ENCODE data around the gene BCL7C. TPM values are rescaled to one million over a fixed set of nuclear protein-coding genes. Genes with fewer than 3 reads are reported as not detected.

Gene BCL7C
- total RNA-seq, 1 experiment from 2014 or later, result 45.8 TPM

GRCh38 chr16:30924076-30924912, 30.4 kb upstream of the BCL7C start:
- Histone ChIP-seq H3K27ac (ENCODE audit: low read length) (peak overlapping the region; percentile 83), H3K27me3 (ENCODE audit: control insufficient read depth, insufficient read depth, low read length) (no peaks in the 10 kb centered on the region), H3K4me3 (ENCODE audit: low read depth in 2 of 2, low read length in 2 of 2) (peak overlapping the region; percentile 64 to 91), H3K36me3 (ENCODE audit: control insufficient read depth, insufficient read depth, low read length) (no peaks in the 10 kb centered on the region), H3K4me1 (ENCODE audit: control insufficient read depth, insufficient read depth, low read length) (peaks cover 9% of the 10 kb centered on the region), H3K9me3 (ENCODE audit: control insufficient read depth, insufficient read depth, low read depth, low read length) (no peaks in the 10 kb centered on the region)
- ATAC-seq, result no peak
- in situ Hi-C loops (cut with HindIII; ENCODE audit: low pct_unique_long_range_greater_than_20kb, low sequenced_read_pairs) (no loop called here), intact Hi-C loops (cut with micrococcal nuclease; ENCODE audit: unreplicated experiment) (no loop called here)
- DNase-seq (ENCODE audit: low read depth, low spot score), result no peak
- TF ChIP-seq POLR2AphosphoS5 (IDR thresholded peaks at IDR 0.05; ENCODE audit: low read depth, low read length) (no peak), REST (IDR thresholded peaks at IDR 0.05; ENCODE audit: insufficient read depth in 1 of 2, low read depth in 2 of 2, low read length in 1 of 2) (no peak), TCF7L2 (IDR thresholded peaks at IDR 0.05; ENCODE audit: low read depth, low read length) (no peak), CTCF (IDR thresholded peaks at IDR 0.05) (no peak), SIN3A (IDR thresholded peaks at IDR 0.05; ENCODE audit: borderline replicate concordance, insufficient read depth, low read depth, low read length) (no peak)
- ChIA-PET POLR2A (interaction anchor here (0.8 kb wide), 1 partner anchor 554 kb away, joined by 7 read pairs; no protein-coding TSS in a partner anchor), CTCF (interaction anchor here (0.6 kb wide), 1 partner anchor 25 kb away, joined by 3 read pairs; no protein-coding TSS in a partner anchor)
- BruUV-seq (replicated peaks), result no TSS peak

GRCh38 chr16:30923554-30924075, 29.7 kb upstream of the BCL7C start, which contains the start of gene FBXL19:
TSS of gene FBXL19 (plus strand) at chr16:30923572. CDS start at chr16:30925755, 2,183 bp downstream.
- ATAC-seq (no peak), DNase-seq (ENCODE audit: low read depth, low spot score) (no peak)
- Histone ChIP-seq H3K9me3 (ENCODE audit: control insufficient read depth, insufficient read depth, low read depth, low read length) (no peaks in the 10 kb centered on the region), H3K36me3 (ENCODE audit: control insufficient read depth, insufficient read depth, low read length) (no peaks in the 10 kb centered on the region), H3K27me3 (ENCODE audit: control insufficient read depth, insufficient read depth, low read length) (no peaks in the 10 kb centered on the region), H3K27ac (ENCODE audit: low read length) (peak within 1 kb of the TSS; percentile 99), H3K4me1 (ENCODE audit: control insufficient read depth, insufficient read depth, low read length) (peaks cover 9% of the 10 kb centered on the region), H3K4me3 (ENCODE audit: low read depth in 2 of 2, low read length in 2 of 2) (peak within 1 kb of the TSS; percentile 87 to 91)
- in situ Hi-C loops (cut with HindIII; ENCODE audit: low pct_unique_long_range_greater_than_20kb, low sequenced_read_pairs) (no loop called here), intact Hi-C loops (cut with micrococcal nuclease; ENCODE audit: unreplicated experiment) (no loop called here)
- no peak for TF ChIP-seq CTCF (IDR thresholded peaks at IDR 0.05)
- TF ChIP-seq TCF7L2 (IDR thresholded peaks at IDR 0.05; ENCODE audit: low read depth, low read length), result no peak
- TF ChIP-seq SIN3A (IDR thresholded peaks at IDR 0.05; ENCODE audit: borderline replicate concordance, insufficient read depth, low read depth, low read length), result no peak
- TF ChIP-seq POLR2AphosphoS5 (IDR thresholded peaks at IDR 0.05; ENCODE audit: low read depth, low read length), result no peak
- no peak for TF ChIP-seq REST (IDR thresholded peaks at IDR 0.05; ENCODE audit: insufficient read depth in 1 of 2, low read depth in 2 of 2, low read length in 1 of 2)
- ChIA-PET POLR2A (no interaction called here), CTCF (no interaction called here)
- BruUV-seq (replicated peaks), result no TSS peak
